ENCODE data around the gene KCNK5. TPM values are rescaled to one million over a fixed set of nuclear protein-coding genes. Genes with fewer than 3 reads are reported as not detected.

The KCNK5 gene
- total RNA-seq, 2 experiments from 2014 or later = 29.8 to 32.0 TPM

- POLR2A ChIA-PET = no interaction called here
These were observed 7.3 kb downstream of the KCNK5 start for GRCh38 chr6:39221779-39222641.

GRCh38 chr6:39221115-39221514, 8.2 kb downstream of the KCNK5 start:
- ChIA-PET POLR2A (no interaction called here), CTCF (interaction anchor here (1.4 to 2.3 kb wide), 2 partner anchors 8 to 31 kb away, joined by 5 read pairs; partner anchors contain the start of gene KCNK5)

More at GRCh38 chr6:39221779-39222641, 7.3 kb downstream of the KCNK5 start:
- CTCF ChIA-PET = interaction anchor here (1.4 kb wide), 1 partner anchor 32 kb away, joined by 5 read pairs; no protein-coding TSS in a partner anchor

DNA sequence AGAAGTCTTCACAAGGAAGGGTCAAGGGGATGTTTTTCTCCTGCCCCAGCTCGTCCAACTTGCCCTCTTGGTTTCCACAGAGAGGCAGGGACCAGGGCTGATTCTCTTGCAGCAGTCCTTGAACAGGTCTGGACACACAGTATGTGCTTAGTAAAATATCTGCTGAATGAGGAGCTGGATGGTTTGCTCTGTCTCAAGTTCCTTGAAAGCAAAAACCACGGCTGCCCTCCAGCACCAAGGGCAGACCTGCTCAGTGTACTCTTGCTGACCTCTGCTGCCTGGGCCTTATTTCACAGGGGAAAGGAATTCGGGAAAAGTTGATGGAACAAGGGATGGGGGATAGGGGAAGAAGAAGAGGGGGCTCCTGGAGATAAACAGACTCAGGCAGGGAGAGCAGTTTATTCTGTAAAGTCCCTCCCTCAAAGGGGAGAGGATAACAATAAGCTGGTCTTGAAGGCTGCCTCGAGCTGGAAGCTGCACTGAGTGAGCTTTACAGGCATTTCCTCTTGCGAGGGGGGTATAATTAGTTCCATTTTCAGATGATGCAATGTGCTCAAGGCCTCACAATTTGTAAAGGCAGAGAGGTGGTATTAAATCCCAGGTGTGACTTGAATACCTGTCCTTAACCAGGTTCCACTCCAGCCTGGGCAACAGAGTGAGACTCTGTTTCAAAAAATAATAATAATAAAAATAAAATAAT, 10.3 kb downstream of the KCNK5 start:
- ChIA-PET CTCF (interaction anchor here (1.1 to 2.3 kb wide), 2 partner anchors 9 to 10 kb away, joined by 3 to 5 read pairs; partner anchors contain the start of gene KCNK5), POLR2A (no interaction called here)

GRCh38 chr6:39217177-39217864, 12.0 kb downstream of the KCNK5 start:
- CTCF ChIA-PET = interaction anchor here (0.5 kb wide), 1 partner anchor 124 kb away, joined by 5 read pairs; no protein-coding TSS in a partner anchor
- POLR2A ChIA-PET = no interaction called here

DNA sequence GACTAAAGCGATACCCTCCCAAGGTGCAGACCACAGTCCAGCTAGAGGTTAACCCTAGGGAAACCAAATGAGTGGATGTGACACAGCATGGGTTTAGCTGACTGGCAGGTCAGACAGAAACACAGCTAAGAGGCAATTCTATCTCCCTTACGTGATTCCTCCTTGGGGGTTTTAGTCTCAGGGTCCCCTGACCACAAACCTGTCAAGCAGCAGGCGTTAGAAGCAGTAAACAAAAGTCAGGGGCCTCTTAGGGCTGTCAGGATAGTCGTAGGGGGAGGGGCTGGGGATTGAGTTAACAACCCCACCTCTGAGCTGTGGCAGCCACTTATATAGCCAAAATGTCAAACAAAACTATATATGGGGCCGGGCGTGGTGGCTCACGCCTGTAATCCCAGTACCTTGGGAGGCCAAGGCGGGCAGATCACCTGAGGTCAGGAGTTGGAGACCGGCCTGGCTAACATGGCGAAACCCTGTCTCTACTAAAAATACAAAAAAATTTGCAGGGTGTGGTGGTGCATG, 13.6 kb downstream of the KCNK5 start:
- ChIA-PET POLR2A (interaction anchor here (0.5 to 0.7 kb wide), 2 partner anchors 9 kb away, joined by 3 read pairs; no protein-coding TSS in a partner anchor), CTCF (interaction anchor here (0.9 kb wide), 1 partner anchor 31 kb away, joined by 4 read pairs; no protein-coding TSS in a partner anchor)

GRCh38 chr6:39214846-39215639, 14.2 kb downstream of the KCNK5 start:
- CTCF ChIA-PET = no interaction called here
- POLR2A ChIA-PET = no interaction called here

DNA sequence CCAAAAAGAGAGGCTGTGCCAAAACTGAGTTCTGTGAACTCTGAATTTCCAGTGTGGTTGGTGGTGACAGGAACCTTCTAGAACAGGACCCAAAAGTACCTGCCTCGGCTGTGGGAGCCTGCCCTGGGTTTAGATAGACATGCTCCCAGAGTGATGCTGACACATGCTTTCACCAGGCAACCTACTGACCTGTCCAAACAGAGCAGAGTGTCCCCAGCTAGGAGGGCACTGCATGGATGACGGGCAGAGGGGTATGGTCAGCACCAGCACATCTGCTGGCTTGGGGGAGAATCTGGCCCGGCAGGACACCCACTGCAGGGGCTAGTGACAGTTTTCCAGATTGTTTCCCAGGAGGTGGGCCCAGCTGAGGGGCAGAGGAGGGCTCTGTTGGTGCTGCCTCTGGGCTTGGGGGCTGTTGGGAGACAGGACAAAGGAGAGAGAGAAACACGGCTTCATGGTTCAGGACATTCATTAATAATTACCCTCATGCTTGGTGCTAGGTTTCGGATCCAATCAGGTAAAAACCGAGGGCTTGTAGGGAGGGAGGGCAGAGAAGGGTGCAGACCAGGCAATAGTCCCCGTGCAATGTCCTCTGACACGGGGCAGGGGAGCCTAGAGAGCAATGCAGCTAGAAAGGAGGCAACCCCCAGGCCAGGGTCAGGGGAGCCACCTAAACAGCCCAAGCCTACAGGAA, 15.0 kb downstream of the KCNK5 start:
- ChIA-PET POLR2A (no interaction called here), CTCF (no interaction called here)

DNA sequence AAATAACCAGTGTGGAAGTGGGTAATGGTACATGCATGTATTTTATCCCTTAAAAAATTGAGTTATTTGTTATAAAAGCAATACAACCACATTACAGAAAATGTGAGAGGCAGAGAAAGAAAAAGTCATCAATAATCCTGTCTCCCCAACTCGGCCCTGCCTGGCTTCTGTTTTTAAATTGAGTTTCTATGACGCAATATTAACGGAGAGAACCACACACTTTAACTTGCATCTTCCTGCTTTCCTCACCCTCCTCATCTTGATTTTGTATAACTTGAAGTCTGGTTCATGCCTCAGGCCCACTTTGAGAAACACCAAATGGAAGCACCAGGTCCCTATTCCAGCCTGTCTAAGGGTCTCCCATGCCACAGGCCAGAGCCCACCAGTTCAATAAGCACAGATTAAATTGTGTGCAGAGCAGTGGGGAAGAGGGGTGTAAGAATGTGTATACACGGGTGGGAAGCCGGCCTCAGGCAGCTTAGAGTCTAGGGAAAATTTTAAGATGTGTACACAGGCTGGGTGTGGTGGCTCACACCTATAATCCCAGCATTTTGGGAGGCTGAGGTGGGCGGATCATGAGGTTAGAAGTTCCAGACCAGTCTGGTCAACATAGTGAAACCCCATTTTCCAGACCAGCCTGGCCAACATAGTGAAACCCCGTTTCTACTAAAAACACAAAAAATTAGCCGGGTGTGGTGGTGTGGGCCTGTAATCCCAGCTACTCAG, 15.9 kb downstream of the KCNK5 start:
- ChIA-PET CTCF (no interaction called here), POLR2A (no interaction called here)

- POLR2A ChIA-PET = no interaction called here
- CTCF ChIA-PET = no interaction called here
These were observed 18.1 kb downstream of the KCNK5 start for GRCh38 chr6:39211183-39211582.

- POLR2A ChIA-PET = interaction anchor here (0.6 kb wide), 1 partner anchor 95 kb away, joined by 3 read pairs; no protein-coding TSS in a partner anchor
- CTCF ChIA-PET = no interaction called here
These were observed 18.8 kb downstream of the KCNK5 start for GRCh38 chr6:39210450-39210849.

DNA sequence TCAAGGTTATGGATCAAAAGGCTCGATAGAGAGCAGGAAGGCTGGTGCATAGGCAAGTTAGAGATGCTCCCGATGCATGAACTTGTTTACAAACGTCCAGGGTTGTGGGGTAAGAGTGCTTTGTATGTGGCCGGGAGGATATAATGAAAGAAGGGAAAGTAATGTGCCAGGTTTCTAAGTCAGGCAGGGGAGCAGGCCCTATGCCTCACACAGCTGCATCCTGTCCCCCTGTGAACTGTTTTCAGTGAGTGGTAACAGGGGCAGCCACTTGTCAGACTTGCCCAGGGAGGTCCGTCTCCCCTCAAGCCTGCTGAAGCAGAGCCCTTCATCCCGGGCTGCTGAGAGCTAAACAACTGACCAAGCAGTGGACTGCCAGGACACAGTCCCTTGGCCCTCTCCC, 19.4 kb downstream of the KCNK5 start:
- CTCF ChIA-PET = no interaction called here
- POLR2A ChIA-PET = no interaction called here

DNA sequence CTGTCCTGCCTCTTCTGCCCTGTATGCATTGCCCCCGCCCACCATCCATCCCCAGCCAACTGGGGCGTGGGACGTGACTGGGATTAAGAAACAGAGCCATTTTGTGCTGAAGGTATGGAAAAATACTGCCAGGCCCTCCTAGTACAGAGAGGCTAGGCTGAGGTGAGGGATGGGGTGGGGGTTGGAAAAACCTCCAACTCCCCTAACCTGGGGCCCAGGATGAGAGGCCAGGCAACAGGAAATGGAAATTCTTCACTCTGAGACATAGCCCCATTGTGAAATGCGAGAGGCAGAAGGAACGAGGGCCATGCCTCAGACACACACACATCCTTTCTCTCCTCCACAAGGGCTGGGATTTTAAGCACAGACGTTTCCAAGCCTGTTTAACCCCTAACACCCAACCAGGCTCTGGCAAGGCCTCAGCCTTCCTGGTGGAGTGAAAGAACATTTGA, 19.9 kb downstream of the KCNK5 start:
- CTCF ChIA-PET = no interaction called here
- POLR2A ChIA-PET = no interaction called here

- CTCF ChIA-PET = no interaction called here
- POLR2A ChIA-PET = no interaction called here
These were observed 21.0 kb downstream of the KCNK5 start for GRCh38 chr6:39208223-39208739.

DNA sequence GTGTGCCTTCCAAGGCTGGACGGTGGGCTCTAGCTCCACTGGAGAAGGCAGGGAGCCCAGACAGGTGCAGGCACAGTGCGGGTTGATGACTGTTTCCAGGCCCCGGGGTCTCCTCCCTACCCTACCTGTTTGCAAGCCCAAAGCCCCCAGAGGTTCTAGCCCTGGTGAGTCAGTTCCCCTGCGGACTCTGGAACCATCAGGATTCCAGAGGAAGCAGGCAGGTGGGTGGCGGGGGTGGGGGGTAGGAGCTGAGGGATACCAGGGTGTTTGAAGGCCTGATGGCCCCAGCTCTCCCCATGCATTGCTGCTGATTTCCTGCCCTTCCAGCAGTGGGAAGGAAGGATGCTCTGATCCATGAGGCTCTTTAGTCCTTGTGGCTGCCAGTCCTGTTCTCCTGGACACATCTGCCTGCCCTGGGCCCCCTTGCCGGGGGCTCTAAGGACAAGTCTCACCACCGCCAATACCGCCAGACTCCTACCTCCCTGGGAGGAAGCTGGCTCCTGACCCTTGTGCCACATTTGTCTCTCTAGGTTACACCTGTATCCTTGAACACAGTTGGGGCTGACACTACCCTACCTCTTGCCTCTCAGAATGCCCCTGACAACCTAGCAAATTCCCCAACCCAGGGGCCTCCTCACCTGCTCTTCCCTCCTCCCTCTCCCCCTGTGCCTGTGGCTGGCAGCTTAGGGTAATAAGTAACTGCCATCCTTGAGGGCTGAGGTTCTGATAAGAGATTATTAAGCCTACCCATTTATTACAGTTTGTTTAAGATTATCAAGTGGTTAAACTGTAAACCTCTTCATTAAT, 21.7 kb downstream of the KCNK5 start:
- POLR2A ChIA-PET = interaction anchor here (0.6 kb wide), 1 partner anchor 8 kb away, joined by 3 read pairs; no protein-coding TSS in a partner anchor
- CTCF ChIA-PET = no interaction called here

DNA sequence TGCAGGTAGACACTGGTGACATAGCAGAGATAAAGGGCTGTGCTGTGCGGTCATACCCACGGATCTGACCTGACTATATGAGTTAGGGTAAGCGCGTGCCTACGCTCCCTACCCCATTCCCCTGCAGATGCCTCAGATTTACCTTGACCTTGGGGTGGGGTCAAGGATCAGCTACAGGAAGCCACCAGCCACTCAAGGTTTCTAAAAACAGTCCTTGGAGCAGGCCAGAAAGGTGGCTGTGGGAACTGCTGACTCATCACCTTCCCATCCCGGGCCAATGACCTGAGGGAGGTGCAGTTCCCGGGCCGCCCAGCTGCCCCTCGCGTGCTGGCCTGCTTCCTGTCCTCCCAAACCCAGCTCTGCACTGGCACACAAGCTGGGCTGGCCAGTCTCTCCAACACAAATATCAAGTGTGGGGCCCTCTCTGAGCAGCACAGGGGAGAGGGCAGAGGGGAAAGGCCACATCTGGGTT, 23.0 kb downstream of the KCNK5 start:
- ChIA-PET POLR2A (no interaction called here), CTCF (no interaction called here)

DNA sequence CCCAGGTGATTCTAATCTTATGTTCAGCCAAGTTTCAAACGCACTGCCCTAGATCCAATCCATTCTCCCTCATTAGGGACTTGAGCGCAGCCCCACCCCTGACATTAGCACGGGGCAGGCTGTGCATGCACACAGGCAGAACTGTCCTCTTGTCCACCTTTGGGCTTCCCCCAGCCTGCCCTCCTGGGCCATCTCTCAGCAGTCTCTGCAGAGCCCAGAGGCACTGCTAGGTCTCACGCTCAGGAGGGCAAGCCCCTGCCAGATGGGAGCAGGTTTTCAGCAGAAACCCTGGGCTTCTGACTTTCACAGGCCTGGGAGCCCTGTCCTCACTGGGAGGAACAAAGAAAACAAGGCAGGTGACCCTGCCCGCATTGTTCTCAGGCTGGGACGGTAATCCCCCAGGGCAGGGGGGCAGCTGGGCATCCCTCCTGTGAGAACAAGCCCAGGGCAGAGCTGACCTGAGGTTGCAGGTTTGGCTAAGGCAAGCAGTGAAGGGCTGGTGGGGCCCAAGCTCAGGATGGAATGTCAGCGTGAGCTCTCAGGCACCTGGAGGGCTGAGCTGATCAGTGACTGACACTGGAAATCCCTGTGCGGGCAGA, 24.5 kb downstream of the KCNK5 start:
- ChIA-PET CTCF (no interaction called here), POLR2A (no interaction called here)

GRCh38 chr6:39204160-39204495, 25.1 kb downstream of the KCNK5 start:
- ChIA-PET CTCF (no interaction called here), POLR2A (no interaction called here)

Measured in activated CD8-positive, alpha-beta memory T cell treated with anti-CD3 and anti-CD28 coated beads for 36 hours (primary cell).